Transverse colon (tissue), 4 donors: ENCODE data around the gene CRISPLD2.

Experiments
- POLR2A ChIP-seq: fragments of 450-650 bp; IDR thresholded peaks from one replicate; pipeline ENCODE4 v1.6.1; 2016; ENCODE audit warnings: antibody characterized with exemption, mild to moderate bottlenecking, moderate library complexity
- POLR2AphosphoS5 ChIP-seq, 3 donors: sonication (generic); formaldehyde crosslinking; IDR thresholded peaks; one replicate each; pipeline ENCODE4 v1.6.1; 2016; ENCODE audit warnings: antibody characterized with exemption in 3 of 3
- TF ChIP-seq, protein P1 (sequence below), 5 experiments: fragments of 200-600 bp in 3 of 5; fragments of 450-650 bp in 2 of 5; sonication (generic) in 3 of 5; IDR thresholded peaks; 1 replicate in 2 of 5; 2 replicates in 3 of 5; pipeline ENCODE4 v1.5.1; 2016 to 2017; ENCODE audit warnings: antibody characterized with exemption in 5 of 5, inconsistent platforms in 3 of 5, mild to moderate bottlenecking in 2 of 5, moderate library complexity in 1 of 5

DNA sequence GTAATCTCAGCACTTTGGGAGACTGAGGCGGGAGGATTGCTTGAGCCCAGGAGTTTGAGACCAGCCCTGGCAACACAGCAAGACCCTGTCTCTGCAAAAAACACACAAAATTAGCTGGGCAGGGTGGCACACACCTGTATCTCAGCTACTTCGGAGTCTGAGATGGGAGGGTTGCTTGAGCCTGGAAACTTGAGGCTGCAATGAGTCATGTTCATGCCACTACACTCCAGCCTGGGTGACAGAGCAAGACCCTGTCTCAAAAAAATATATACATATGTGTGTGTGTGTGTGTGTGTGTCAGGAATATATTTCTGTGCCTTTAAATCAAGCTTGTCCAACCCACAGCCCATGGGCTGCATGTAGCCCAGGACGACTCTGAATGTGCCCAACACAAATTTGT is 55.2 kb downstream of the CRISPLD2 start:
- TF ChIP-seq, protein P1, sequence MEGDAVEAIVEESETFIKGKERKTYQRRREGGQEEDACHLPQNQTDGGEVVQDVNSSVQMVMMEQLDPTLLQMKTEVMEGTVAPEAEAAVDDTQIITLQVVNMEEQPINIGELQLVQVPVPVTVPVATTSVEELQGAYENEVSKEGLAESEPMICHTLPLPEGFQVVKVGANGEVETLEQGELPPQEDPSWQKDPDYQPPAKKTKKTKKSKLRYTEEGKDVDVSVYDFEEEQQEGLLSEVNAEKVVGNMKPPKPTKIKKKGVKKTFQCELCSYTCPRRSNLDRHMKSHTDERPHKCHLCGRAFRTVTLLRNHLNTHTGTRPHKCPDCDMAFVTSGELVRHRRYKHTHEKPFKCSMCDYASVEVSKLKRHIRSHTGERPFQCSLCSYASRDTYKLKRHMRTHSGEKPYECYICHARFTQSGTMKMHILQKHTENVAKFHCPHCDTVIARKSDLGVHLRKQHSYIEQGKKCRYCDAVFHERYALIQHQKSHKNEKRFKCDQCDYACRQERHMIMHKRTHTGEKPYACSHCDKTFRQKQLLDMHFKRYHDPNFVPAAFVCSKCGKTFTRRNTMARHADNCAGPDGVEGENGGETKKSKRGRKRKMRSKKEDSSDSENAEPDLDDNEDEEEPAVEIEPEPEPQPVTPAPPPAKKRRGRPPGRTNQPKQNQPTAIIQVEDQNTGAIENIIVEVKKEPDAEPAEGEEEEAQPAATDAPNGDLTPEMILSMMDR (IDR thresholded peaks at IDR 0.05), result no peak
- TF ChIP-seq POLR2A (no peak), POLR2AphosphoS5 (IDR thresholded peaks at IDR 0.05) (no peak)
